ENCODE measurements around the gene COA3. TPM values are rescaled to one million over a fixed set of nuclear protein-coding genes. Genes with fewer than 3 reads are reported as not detected.

Gene COA3
- total RNA-seq, 2 donors from 2014 or later = 70.4 to 167 TPM

GRCh38 chr17:42780851-42781638 is 17.5 kb downstream of the COA3 start:
- TF ChIP-seq POLR2A (IDR thresholded peaks at IDR 0.05) (no peak), CTCF (IDR thresholded peaks at IDR 0.05) (no peak), POLR2AphosphoS5 (IDR thresholded peaks at IDR 0.05) (no peak)
- Histone ChIP-seq H3K4me1 (replicated peaks) (no peaks in the 10 kb centered on the region), H3K27ac (peak overlapping the region; percentile 75 to 77)

DNA sequence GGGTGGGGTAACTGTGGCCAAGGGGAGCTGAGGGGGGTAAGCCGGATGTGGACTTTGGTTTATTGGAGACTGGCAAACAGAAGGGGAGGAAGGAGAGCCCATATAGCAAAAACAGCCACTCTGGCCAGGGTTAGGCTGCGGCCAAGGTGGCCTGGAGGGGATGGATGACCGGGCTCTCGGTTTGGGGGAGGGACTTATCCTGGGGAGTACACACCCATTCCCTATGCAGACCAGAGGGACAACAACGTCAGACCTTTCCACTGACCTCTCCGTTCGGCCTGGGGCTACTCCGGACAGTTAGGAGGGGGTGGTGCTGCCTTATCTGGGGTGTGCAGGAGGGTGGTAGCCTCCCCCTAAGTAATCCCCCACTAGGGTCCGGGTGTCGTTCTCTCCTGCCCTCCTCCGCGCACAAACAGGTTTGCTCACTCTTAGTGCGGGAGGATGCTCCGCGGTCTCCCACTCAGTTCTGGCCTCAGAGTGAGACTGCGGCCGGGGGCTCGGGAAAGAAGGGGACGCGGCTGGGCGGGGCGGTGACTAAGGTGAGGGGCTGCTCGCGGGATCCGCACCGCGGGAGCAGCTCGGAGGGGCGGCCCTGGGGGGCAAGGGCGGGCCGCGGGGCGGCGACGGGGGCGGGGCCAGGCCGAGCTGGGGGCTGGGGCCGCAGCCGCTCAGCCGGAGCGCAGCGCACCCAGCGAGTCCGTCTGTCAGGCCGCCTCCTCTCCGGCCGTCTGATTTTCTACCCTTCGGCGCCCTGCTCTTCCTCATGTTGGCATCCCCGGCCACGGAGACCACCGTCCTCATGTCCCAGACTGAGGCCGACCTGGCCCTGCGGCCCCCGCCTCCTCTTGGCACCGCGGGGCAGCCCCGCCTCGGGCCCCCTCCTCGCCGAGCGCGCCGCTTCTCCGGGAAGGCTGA is 18.3 kb downstream of the COA3 start, which contains the start of gene WNK4:
WNK4 (plus strand) TSS at position 675 of the 915 bp plus-strand sequence; CDS start at position 764, 89 bp downstream.
- intact Hi-C loops (cut with DNase I) = no loop called here
- 4% methylated on average over 54 of the region's 65 CpGs for WGBS
- Histone ChIP-seq H3K27ac (peak within 1 kb of the TSS; percentile 75 to 77), H3K4me1 (replicated peaks) (no peaks in the 10 kb centered on the region), H3K27me3 (replicated peaks; ENCODE audit: insufficient read depth) (no peaks in the 10 kb centered on the region), H3K4me3 (peak within 1 kb of the TSS; percentile 48 to 52), H3K36me3 (peaks cover 0 to 3% of the 10 kb centered on the region in 2 donors), H3K9me3 (no peaks in the 10 kb centered on the region)
- peak; percentile 46 for DNase-seq (ENCODE audit: low spot score)
- TF ChIP-seq CTCF (IDR thresholded peaks at IDR 0.05) (no peak), POLR2A (IDR thresholded peaks at IDR 0.05) (no peak), POLR2AphosphoS5 (IDR thresholded peaks at IDR 0.05) (peak; percentile 35)

More at GRCh38 chr17:42780851-42781638, 17.5 kb downstream of the COA3 start:
- intact Hi-C loops (cut with DNase I) = no loop called here
- WGBS = 6% methylated on average over 29 of the region's 39 CpGs
- no peaks in the 10 kb centered on the region for H3K9me3 ChIP-seq
- peak overlapping the region; percentile 48 to 52 for H3K4me3 ChIP-seq
- no peaks in the 10 kb centered on the region for H3K27me3 ChIP-seq (replicated peaks; ENCODE audit: insufficient read depth)
- peaks cover 0 to 1% of the 10 kb centered on the region in 2 donors for H3K36me3 ChIP-seq
- DNase-seq (ENCODE audit: low spot score) = no peak

- Histone ChIP-seq H3K9me3 (no peaks in the 10 kb centered on the region), H3K4me3 (no peak overlapping the region), H3K4me1 (replicated peaks) (no peaks in the 10 kb centered on the region), H3K27me3 (replicated peaks; ENCODE audit: insufficient read depth) (no peaks in the 10 kb centered on the region), H3K36me3 (peaks cover 0 to 3% of the 10 kb centered on the region in 2 donors), H3K27ac (peak overlapping the region; percentile 75 to 77)
- no peak for TF ChIP-seq POLR2A (IDR thresholded peaks at IDR 0.05)
- TF ChIP-seq CTCF (IDR thresholded peaks at IDR 0.05) = no peak
- 41% methylated on average over 3 of the region's 3 CpGs for WGBS
- intact Hi-C loops (cut with DNase I) = no loop called here
- no peak for DNase-seq (ENCODE audit: low spot score)
Observed at GRCh38 chr17:42779304-42779935, 19.1 kb downstream of the COA3 start.

GRCh38 chr17:42778570-42778969 is 19.9 kb downstream of the COA3 start:
- 91% methylated on average over 5 of the region's 5 CpGs for WGBS
- intact Hi-C loops (cut with DNase I) = no loop called here

More at GRCh38 chr17:42778570-42778969, 19.9 kb downstream of the COA3 start:
- peaks cover 3% of the 10 kb centered on the region for H3K4me1 ChIP-seq (replicated peaks)
- H3K9me3 ChIP-seq = no peaks in the 10 kb centered on the region
- TF ChIP-seq CTCF (IDR thresholded peaks at IDR 0.05) = no peak
- TF ChIP-seq POLR2A (IDR thresholded peaks at IDR 0.05) = no peak
- TF ChIP-seq POLR2AphosphoS5 (IDR thresholded peaks at IDR 0.05) = no peak
- no peak overlapping the region for H3K4me3 ChIP-seq
- H3K36me3 ChIP-seq = peaks cover 0 to 3% of the 10 kb centered on the region in 2 donors
- peak overlapping the region in 1 of 2 donors; percentile 75 for H3K27ac ChIP-seq
- no peaks in the 10 kb centered on the region for H3K27me3 ChIP-seq (replicated peaks; ENCODE audit: insufficient read depth)
- DNase-seq (ENCODE audit: low spot score) = no peak
